ENCODE measurements around the gene PLPPR1. TPM values are rescaled to one million over a fixed set of nuclear protein-coding genes. Genes with fewer than 3 reads are reported as not detected.
"Not testable (repeated sequence)": the region's sequence is repeated elsewhere in the genome, so short reads cannot be mapped to it uniquely, and the experiment has no call there.

PLPPR1 gene
- total RNA-seq, 1 experiment from 2014 or later: not detected

DNA sequence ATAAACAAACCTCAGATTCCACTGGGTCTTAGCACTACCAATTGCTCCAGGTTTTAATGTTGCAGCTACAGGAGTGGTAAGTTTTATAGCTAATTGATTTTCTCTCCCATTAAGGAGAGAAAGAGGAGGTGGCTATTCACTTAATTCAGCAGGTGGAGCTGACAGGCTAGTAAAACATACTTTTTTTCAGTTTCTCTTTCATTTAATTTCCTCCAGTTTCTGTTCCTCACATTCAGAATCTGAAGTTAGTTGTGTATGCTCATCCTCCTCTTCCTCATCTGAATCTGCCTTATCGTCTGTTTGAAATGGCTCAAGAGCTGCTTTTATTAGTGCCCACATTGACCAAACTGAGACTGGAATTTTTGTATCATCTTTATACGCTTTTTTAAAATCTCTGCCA is 98.0 kb downstream of the PLPPR1 start:
- TF ChIP-seq SIN3A (IDR thresholded peaks at IDR 0.05; ENCODE audit: borderline replicate concordance, insufficient read depth, low read depth, low read length) (no peak), TCF7L2 (IDR thresholded peaks at IDR 0.05; ENCODE audit: low read depth, low read length) (no peak), POLR2AphosphoS5 (IDR thresholded peaks at IDR 0.05; ENCODE audit: low read depth, low read length) (no peak)
- TF ChIP-seq, protein P1, sequence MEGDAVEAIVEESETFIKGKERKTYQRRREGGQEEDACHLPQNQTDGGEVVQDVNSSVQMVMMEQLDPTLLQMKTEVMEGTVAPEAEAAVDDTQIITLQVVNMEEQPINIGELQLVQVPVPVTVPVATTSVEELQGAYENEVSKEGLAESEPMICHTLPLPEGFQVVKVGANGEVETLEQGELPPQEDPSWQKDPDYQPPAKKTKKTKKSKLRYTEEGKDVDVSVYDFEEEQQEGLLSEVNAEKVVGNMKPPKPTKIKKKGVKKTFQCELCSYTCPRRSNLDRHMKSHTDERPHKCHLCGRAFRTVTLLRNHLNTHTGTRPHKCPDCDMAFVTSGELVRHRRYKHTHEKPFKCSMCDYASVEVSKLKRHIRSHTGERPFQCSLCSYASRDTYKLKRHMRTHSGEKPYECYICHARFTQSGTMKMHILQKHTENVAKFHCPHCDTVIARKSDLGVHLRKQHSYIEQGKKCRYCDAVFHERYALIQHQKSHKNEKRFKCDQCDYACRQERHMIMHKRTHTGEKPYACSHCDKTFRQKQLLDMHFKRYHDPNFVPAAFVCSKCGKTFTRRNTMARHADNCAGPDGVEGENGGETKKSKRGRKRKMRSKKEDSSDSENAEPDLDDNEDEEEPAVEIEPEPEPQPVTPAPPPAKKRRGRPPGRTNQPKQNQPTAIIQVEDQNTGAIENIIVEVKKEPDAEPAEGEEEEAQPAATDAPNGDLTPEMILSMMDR (IDR thresholded peaks at IDR 0.05): no peak
- TF ChIP-seq, protein P2, sequence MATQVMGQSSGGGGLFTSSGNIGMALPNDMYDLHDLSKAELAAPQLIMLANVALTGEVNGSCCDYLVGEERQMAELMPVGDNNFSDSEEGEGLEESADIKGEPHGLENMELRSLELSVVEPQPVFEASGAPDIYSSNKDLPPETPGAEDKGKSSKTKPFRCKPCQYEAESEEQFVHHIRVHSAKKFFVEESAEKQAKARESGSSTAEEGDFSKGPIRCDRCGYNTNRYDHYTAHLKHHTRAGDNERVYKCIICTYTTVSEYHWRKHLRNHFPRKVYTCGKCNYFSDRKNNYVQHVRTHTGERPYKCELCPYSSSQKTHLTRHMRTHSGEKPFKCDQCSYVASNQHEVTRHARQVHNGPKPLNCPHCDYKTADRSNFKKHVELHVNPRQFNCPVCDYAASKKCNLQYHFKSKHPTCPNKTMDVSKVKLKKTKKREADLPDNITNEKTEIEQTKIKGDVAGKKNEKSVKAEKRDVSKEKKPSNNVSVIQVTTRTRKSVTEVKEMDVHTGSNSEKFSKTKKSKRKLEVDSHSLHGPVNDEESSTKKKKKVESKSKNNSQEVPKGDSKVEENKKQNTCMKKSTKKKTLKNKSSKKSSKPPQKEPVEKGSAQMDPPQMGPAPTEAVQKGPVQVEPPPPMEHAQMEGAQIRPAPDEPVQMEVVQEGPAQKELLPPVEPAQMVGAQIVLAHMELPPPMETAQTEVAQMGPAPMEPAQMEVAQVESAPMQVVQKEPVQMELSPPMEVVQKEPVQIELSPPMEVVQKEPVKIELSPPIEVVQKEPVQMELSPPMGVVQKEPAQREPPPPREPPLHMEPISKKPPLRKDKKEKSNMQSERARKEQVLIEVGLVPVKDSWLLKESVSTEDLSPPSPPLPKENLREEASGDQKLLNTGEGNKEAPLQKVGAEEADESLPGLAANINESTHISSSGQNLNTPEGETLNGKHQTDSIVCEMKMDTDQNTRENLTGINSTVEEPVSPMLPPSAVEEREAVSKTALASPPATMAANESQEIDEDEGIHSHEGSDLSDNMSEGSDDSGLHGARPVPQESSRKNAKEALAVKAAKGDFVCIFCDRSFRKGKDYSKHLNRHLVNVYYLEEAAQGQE (IDR thresholded peaks at IDR 0.05; ENCODE audit: insufficient read depth in 1 of 2, low read depth in 2 of 2, low read length in 1 of 2): no peak
- no TSS peak for BruUV-seq (replicated peaks)
- no peaks in the 10 kb centered on the region for H3K27me3 ChIP-seq (ENCODE audit: control insufficient read depth, insufficient read depth, low read length)
- CTCF ChIA-PET: no interaction called here
- no peak overlapping the region for H3K27ac ChIP-seq (ENCODE audit: low read length)
- in situ Hi-C loops (cut with HindIII; ENCODE audit: low pct_unique_long_range_greater_than_20kb, low sequenced_read_pairs): no loop called here
- DNase-seq (ENCODE audit: low read depth, low spot score): no peak
- no peak for ATAC-seq
- no peak overlapping the region for H3K4me3 ChIP-seq (ENCODE audit: low read depth in 2 of 2, low read length in 2 of 2)
- H3K4me1 ChIP-seq (ENCODE audit: control insufficient read depth, insufficient read depth, low read length): no peaks in the 10 kb centered on the region
- H3K36me3 ChIP-seq (ENCODE audit: control insufficient read depth, insufficient read depth, low read length): no peaks in the 10 kb centered on the region
- H3K9me3 ChIP-seq (ENCODE audit: control insufficient read depth, insufficient read depth, low read depth, low read length): no peaks in the 10 kb centered on the region
- POLR2A ChIA-PET: no interaction called here
- intact Hi-C loops (cut with micrococcal nuclease; ENCODE audit: unreplicated experiment): no loop called here

DNA sequence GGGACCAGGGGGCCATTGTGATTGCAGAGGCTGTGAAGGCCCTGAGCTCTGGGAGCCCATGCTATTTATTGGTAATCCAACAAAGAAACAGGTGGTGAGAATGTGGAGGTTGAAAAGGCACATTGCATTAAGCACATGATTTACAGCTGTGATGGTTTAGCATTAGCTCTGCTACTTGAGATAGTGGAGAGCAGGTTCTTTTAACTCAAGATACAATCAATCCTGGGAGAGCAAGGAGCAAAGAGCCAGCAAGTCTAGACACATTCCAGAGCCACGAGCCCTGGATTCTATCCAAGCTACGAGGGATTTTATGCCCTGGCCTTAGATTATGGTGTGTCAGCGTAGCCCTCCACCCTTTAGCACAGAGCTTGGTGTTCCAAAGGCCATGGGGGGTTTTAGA is 98.8 kb downstream of the PLPPR1 start:
- CTCF ChIA-PET; H3K27ac ChIP-seq (ENCODE audit: low read length); intact Hi-C loops (cut with micrococcal nuclease; ENCODE audit: unreplicated experiment); DNase-seq (ENCODE audit: low read depth, low spot score); BruUV-seq (replicated peaks); in situ Hi-C loops (cut with HindIII; ENCODE audit: low pct_unique_long_range_greater_than_20kb, low sequenced_read_pairs); H3K9me3 ChIP-seq (ENCODE audit: control insufficient read depth, insufficient read depth, low read depth, low read length); H3K4me3 ChIP-seq (ENCODE audit: low read depth in 2 of 2, low read length in 2 of 2); H3K4me1 ChIP-seq (ENCODE audit: control insufficient read depth, insufficient read depth, low read length); H3K36me3 ChIP-seq (ENCODE audit: control insufficient read depth, insufficient read depth, low read length); ATAC-seq; H3K27me3 ChIP-seq (ENCODE audit: control insufficient read depth, insufficient read depth, low read length): not testable (repeated sequence)
- POLR2A ChIA-PET: interaction anchor here (0.6 kb wide), 1 partner anchor 31 kb away, joined by 3 read pairs; no protein-coding TSS in a partner anchor

DNA sequence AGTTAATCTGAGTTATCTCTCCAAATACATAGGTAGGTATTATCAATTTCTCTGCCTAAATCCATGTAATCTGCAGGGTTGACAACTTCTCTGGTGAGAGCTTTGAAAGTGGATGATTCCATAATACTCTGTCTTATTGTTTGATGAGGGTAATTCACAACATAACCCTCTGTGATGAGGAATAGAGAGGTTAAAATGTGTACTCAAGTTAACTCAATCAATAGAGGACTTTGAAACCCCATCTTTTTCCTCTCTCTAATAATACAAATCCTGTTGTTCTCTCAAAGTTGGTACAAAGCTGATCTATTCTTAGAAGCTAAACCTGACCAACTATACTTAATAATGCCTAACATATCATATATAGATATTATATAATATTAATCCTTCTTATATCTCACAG is 100.1 kb downstream of the PLPPR1 start:
- ATAC-seq: no peak
- no peak overlapping the region for H3K27ac ChIP-seq (ENCODE audit: low read length)
- no peaks in the 10 kb centered on the region for H3K9me3 ChIP-seq (ENCODE audit: control insufficient read depth, insufficient read depth, low read depth, low read length)
- DNase-seq (ENCODE audit: low read depth, low spot score): no peak
- in situ Hi-C loops (cut with HindIII; ENCODE audit: low pct_unique_long_range_greater_than_20kb, low sequenced_read_pairs) (no loop called here), intact Hi-C loops (cut with micrococcal nuclease; ENCODE audit: unreplicated experiment) (no loop called here)
- H3K36me3 ChIP-seq (ENCODE audit: control insufficient read depth, insufficient read depth, low read length): no peaks in the 10 kb centered on the region
- TF ChIP-seq, protein P1 (IDR thresholded peaks at IDR 0.05): no peak
- no peak for TF ChIP-seq SIN3A (IDR thresholded peaks at IDR 0.05; ENCODE audit: borderline replicate concordance, insufficient read depth, low read depth, low read length)
- TF ChIP-seq, protein P2 (IDR thresholded peaks at IDR 0.05; ENCODE audit: insufficient read depth in 1 of 2, low read depth in 2 of 2, low read length in 1 of 2): no peak
- no peak for TF ChIP-seq POLR2AphosphoS5 (IDR thresholded peaks at IDR 0.05; ENCODE audit: low read depth, low read length)
- no peak for TF ChIP-seq TCF7L2 (IDR thresholded peaks at IDR 0.05; ENCODE audit: low read depth, low read length)
- no peaks in the 10 kb centered on the region for H3K4me1 ChIP-seq (ENCODE audit: control insufficient read depth, insufficient read depth, low read length)
- ChIA-PET CTCF (no interaction called here), POLR2A (no interaction called here)
- no TSS peak for BruUV-seq (replicated peaks)
- no peak overlapping the region for H3K4me3 ChIP-seq (ENCODE audit: low read depth in 2 of 2, low read length in 2 of 2)
- H3K27me3 ChIP-seq (ENCODE audit: control insufficient read depth, insufficient read depth, low read length): no peaks in the 10 kb centered on the region

Measured in Panc1 (cell line).